HepG2 (cell line): ENCODE measurements around the gene AGAP1. TPM values are rescaled to one million over a fixed set of nuclear protein-coding genes. Genes with fewer than 3 reads are reported as not detected.

ENCODE experiments used
- ATM ChIP-seq: fragments of 450-650 bp; IDR thresholded peaks from 2 replicates; pipeline ENCODE4 v1.7.1; 2017; ENCODE audit warnings: mild to moderate bottlenecking, borderline replicate concordance
- CBX1 ChIP-seq: IDR thresholded peaks from one replicate; pipeline ENCODE4 v1.6.1; 2016; ENCODE audit warnings: antibody characterized with exemption, low read depth
- CEBPG ChIP-seq: IDR thresholded peaks from 2 replicates; pipeline ENCODE4 v1.6.1; 2016
- CENPBD1 ChIP-seq: sonication (generic); formaldehyde crosslinking; IDR thresholded peaks from 2 replicates; pipeline ENCODE4 v1.8.0; 2022; ENCODE audit warnings: missing genetic modification reagents, low read depth, mild to moderate bottlenecking, borderline replicate concordance
- HDAC1 ChIP-seq: sonication (generic); formaldehyde crosslinking; IDR thresholded peaks from 2 replicates; pipeline ENCODE4 v1.5.1; 2020; ENCODE audit warnings: mild to moderate bottlenecking, missing genetic modification reagents
- HDAC2 ChIP-seq: sonication (generic); formaldehyde crosslinking; IDR thresholded peaks from 2 replicates; pipeline ENCODE4 v1.4.0; 2020; ENCODE audit warnings: missing genetic modification reagents
- HMG20A ChIP-seq: IDR thresholded peaks from 2 replicates; pipeline ENCODE4 v1.6.1; 2016; ENCODE audit warnings: borderline replicate concordance
- HOXA3 ChIP-seq: sonication (generic); formaldehyde crosslinking; IDR thresholded peaks from 2 replicates; pipeline ENCODE4 v1.5.0; 2020; ENCODE audit warnings: missing genetic modification reagents
- SNAI1 ChIP-seq: sonication (generic); formaldehyde crosslinking; IDR thresholded peaks from 2 replicates; pipeline ENCODE4 v1.5.0; 2020; ENCODE audit warnings: mild to moderate bottlenecking, missing genetic modification reagents, borderline replicate concordance
- TAF1 ChIP-seq: sonication (generic); formaldehyde crosslinking; IDR thresholded peaks from 2 replicates; pipeline ENCODE4 v1.4.0; 2020; ENCODE audit warnings: missing genetic modification reagents
- THYN1 ChIP-seq: sonication (generic); formaldehyde crosslinking; IDR thresholded peaks from 2 replicates; pipeline ENCODE4 v1.8.1; 2023; ENCODE audit warnings: low read depth, mild to moderate bottlenecking, moderate library complexity, missing genetic modification reagents, borderline replicate concordance
- U2AF2 ChIP-seq: fragments of 200-400 bp; formaldehyde crosslinking; IDR thresholded peaks from 2 replicates; pipeline ENCODE4 v1.6.1; 2017; ENCODE audit warnings: low read depth, mild to moderate bottlenecking, low read length
- ZBTB2 ChIP-seq: sonication (generic); formaldehyde crosslinking; IDR thresholded peaks from 2 replicates; pipeline ENCODE4 v1.8.0; 2022; ENCODE audit warnings: low read depth, missing genetic modification reagents
- ZBTB21 ChIP-seq: sonication (generic); formaldehyde crosslinking; IDR thresholded peaks from 2 replicates; pipeline ENCODE4 v1.4.0; 2020; ENCODE audit warnings: missing genetic modification reagents
- ZBTB42 ChIP-seq: sonication (generic); formaldehyde crosslinking; IDR thresholded peaks from 2 replicates; pipeline ENCODE4 v1.5.0; 2020; ENCODE audit warnings: mild to moderate bottlenecking, missing genetic modification reagents
- ZKSCAN1 ChIP-seq: fragments of 150-350 bp; IDR thresholded peaks from 2 replicates; pipeline ENCODE4 v1.6.1; 2014; ENCODE audit warnings: low read length
- ZNF34 ChIP-seq: sonication (generic); formaldehyde crosslinking; IDR thresholded peaks from 2 replicates; pipeline ENCODE4 v1.4.0; 2020; ENCODE audit warnings: mild to moderate bottlenecking, missing genetic modification reagents, borderline replicate concordance
- ZNF484 ChIP-seq: sonication (generic); formaldehyde crosslinking; IDR thresholded peaks from 2 replicates; pipeline ENCODE4 v1.5.1; 2020; ENCODE audit warnings: mild to moderate bottlenecking, low read depth, missing genetic modification reagents, borderline replicate concordance
- ZNF670 ChIP-seq: sonication (generic); formaldehyde crosslinking; IDR thresholded peaks from 2 replicates; pipeline ENCODE4 v1.8.0; 2022; ENCODE audit warnings: mild to moderate bottlenecking, missing genetic modification reagents, borderline replicate concordance
- ZNF772 ChIP-seq: sonication (generic); formaldehyde crosslinking; IDR thresholded peaks from 2 replicates; pipeline ENCODE4 v1.5.0; 2020; ENCODE audit warnings: mild to moderate bottlenecking, missing genetic modification reagents
- ZNF775 ChIP-seq: sonication (generic); formaldehyde crosslinking; IDR thresholded peaks from 2 replicates; pipeline ENCODE4 v1.4.0; 2020; ENCODE audit warnings: missing genetic modification reagents, mild to moderate bottlenecking, moderate library complexity, borderline replicate concordance
- ZNF841 ChIP-seq: sonication (generic); formaldehyde crosslinking; IDR thresholded peaks from 2 replicates; pipeline ENCODE4 v1.8.1; 2023; ENCODE audit warnings: missing genetic modification reagents, borderline replicate concordance
- polyA plus RNA-seq, 8 experiments: library from polyadenylated mRNA; depleted of rRNA in 3 of 8; stranded (reverse) in 7 of 8; unstranded in 1 of 8; fragments of >200 nt; fragmentation: Illumina TruSeq in 4 of 8; extraction: Trizol in 4 of 8; gene quantifications; 2 replicates each; pipeline versions ENCODE4 v1.2.1 to v1.2.3, GENCODE V29; 2011 to 2016; ENCODE audit warnings: low read depth in 4 of 8, missing spikeins in 1 of 8, mixed read lengths in 1 of 8; ENCODE audit not compliant: insufficient read depth in 1 of 8
- total RNA-seq, 5 experiments: library from RNA; depleted of rRNA; stranded (reverse); fragments of >200 nt; fragmentation: Illumina TruSeq; extraction: Trizol; gene quantifications; 2 replicates each; pipeline ENCODE4 v1.2.3, GENCODE V29; 2016; ENCODE audit warnings: low read depth in 1 of 5
- TF ChIP-seq, protein P1 (sequence below): sonication (generic); formaldehyde crosslinking; conservative IDR thresholded peaks from 2 replicates; pipeline ENCODE4 v1.8.0; 2022; ENCODE audit warnings: low read depth, missing genetic modification reagents
- TF ChIP-seq, protein P2 (sequence below): sonication (generic); formaldehyde crosslinking; IDR thresholded peaks from 2 replicates; pipeline ENCODE4 v1.9.0; 2022; ENCODE audit warnings: low read depth, missing genetic modification reagents

Gene AGAP1
- total and polyA plus RNA-seq, 2 of the 13 experiments (the other 11 are each of a cell fraction or from before 2014, with no cell fraction given): 21.2 to 32.7 TPM

- TF ChIP-seq ZBTB2 (CRISPR knock-in tag): no peak
- TF ChIP-seq, protein P1, sequence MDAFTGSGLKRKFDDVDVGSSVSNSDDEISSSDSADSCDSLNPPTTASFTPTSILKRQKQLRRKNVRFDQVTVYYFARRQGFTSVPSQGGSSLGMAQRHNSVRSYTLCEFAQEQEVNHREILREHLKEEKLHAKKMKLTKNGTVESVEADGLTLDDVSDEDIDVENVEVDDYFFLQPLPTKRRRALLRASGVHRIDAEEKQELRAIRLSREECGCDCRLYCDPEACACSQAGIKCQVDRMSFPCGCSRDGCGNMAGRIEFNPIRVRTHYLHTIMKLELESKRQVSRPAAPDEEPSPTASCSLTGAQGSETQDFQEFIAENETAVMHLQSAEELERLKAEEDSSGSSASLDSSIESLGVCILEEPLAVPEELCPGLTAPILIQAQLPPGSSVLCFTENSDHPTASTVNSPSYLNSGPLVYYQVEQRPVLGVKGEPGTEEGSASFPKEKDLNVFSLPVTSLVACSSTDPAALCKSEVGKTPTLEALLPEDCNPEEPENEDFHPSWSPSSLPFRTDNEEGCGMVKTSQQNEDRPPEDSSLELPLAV (CRISPR knock-in tag): no peak
- TF ChIP-seq TAF1 (CRISPR knock-in tag): no peak
- TF ChIP-seq ZBTB42: no peak
- TF ChIP-seq SNAI1: no peak
- TF ChIP-seq HOXA3 (CRISPR knock-in tag): peak; percentile 89
- peak; percentile 84 for TF ChIP-seq HMG20A (CRISPR knock-in tag)
- no peak for TF ChIP-seq ZNF841
- 0 out of 2 replicates have a peak, but pooled peaks have one; percentile 34 for TF ChIP-seq ZNF34 (CRISPR knock-in tag)
- TF ChIP-seq ZKSCAN1: no peak
- peak; percentile 60 for TF ChIP-seq CBX1
- no peak for TF ChIP-seq THYN1 (CRISPR knock-in tag)
- no peak for TF ChIP-seq ZNF670 (CRISPR knock-in tag)
- peak; percentile 45; the same call in 1 of the 2 replicates for TF ChIP-seq CEBPG (CRISPR knock-in tag)
- TF ChIP-seq ATM: no peak
- no peak; the same call in 1 of the 2 replicates for TF ChIP-seq ZNF772 (CRISPR knock-in tag)
- TF ChIP-seq HDAC1 (CRISPR knock-in tag): peak; percentile 96
- no peak for TF ChIP-seq ZNF484
- TF ChIP-seq, protein P2, sequence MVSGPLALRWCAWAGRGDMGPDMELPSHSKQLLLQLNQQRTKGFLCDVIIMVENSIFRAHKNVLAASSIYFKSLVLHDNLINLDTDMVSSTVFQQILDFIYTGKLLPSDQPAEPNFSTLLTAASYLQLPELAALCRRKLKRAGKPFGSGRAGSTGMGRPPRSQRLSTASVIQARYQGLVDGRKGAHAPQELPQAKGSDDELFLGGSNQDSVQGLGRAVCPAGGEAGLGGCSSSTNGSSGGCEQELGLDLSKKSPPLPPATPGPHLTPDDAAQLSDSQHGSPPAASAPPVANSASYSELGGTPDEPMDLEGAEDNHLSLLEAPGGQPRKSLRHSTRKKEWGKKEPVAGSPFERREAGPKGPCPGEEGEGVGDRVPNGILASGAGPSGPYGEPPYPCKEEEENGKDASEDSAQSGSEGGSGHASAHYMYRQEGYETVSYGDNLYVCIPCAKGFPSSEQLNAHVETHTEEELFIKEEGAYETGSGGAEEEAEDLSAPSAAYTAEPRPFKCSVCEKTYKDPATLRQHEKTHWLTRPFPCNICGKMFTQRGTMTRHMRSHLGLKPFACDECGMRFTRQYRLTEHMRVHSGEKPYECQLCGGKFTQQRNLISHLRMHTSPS (CRISPR knock-in tag): no peak
- no peak for TF ChIP-seq CENPBD1 (CRISPR knock-in tag)
- no peak for TF ChIP-seq U2AF2
- TF ChIP-seq HDAC2 (CRISPR knock-in tag): peak; percentile 97
- no peak for TF ChIP-seq ZBTB21 (CRISPR knock-in tag)
- no peak for TF ChIP-seq ZNF775 (CRISPR knock-in tag)
These were observed 11.4 kb downstream of the AGAP1 start (continued) for GRCh38 chr2:235505181-235505741.
